HUES64 (cell line): ENCODE measurements around the gene CNTFR.

Experiments
- H3K27ac ChIP-seq: 2 replicates; pipeline ENCODE4 v1.7.0; 2013; ENCODE audit warnings: low read depth, low read length, inconsistent platforms
- H3K27me3 ChIP-seq: 2 replicates; pipeline ENCODE4 v1.6.1; 2013; ENCODE audit warnings: mild to moderate bottlenecking, low read length; ENCODE audit not compliant: insufficient read depth
- H3K36me3 ChIP-seq: 2 replicates; pipeline ENCODE4 v1.6.1; 2013; ENCODE audit warnings: mild to moderate bottlenecking, low read length; ENCODE audit not compliant: insufficient read depth
- H3K4me1 ChIP-seq: 2 replicates; pipeline ENCODE4 v1.6.1; 2013; ENCODE audit warnings: mild to moderate bottlenecking, low read length, moderate library complexity; ENCODE audit not compliant: insufficient read depth
- H3K4me3 ChIP-seq: 2 replicates; pipeline ENCODE4 v1.5.1; 2013; ENCODE audit warnings: mild to moderate bottlenecking, low read length, moderate library complexity
- H3K9ac ChIP-seq: 2 replicates; pipeline ENCODE4 v1.6.1; 2013; ENCODE audit warnings: mild to moderate bottlenecking, low read depth, low read length
- H3K9me3 ChIP-seq: 2 replicates; pipeline ENCODE4 v1.6.1; 2013; ENCODE audit warnings: low read depth, low read length; ENCODE audit not compliant: insufficient read depth
- WGBS: fragments of 150-250, 120-280 bp; methylation state at CpG from one replicate; pipeline ENCODE4 v1.1.7; 2013; ENCODE audit warnings: missing lambda C conversion rate; 5-methylcytosine and 5-hydroxymethylcytosine counted together

CNTFR gene

DNA sequence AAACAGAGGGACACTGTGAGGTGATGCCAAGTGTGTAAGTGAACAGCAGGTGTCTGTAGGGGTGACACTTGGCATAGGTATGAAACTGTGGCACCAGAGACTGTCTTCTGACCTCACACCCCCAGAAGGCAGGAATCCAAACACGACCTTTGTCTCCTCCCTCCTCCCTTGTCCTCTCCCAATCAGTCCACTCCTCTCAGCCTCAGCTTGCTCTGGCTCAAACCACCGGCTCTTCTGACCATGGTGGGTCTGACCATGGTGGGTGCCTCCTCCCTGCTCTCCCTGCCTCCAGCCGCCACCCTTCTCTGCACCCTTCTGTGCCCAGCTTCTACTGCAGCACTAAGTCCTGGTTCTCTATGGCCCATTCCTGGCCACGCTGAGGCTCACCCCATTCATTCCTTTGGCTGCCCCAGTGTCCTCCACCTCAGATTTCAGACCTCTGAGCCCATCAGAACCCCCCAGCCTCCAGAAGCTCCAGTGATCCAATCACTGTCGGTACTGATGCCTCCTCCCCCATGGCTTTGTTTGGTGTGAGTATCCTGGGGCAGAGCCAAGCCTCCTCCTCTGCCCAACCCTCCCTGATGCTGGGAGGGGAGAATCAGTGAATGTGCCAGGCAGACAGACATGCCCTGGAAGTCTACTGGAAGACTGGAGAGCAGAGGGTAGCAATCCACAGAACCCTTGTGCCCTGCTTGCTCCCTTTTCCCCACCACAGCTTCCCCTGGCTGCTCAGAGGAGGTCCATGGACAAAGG lies 41.1 kb upstream of the CNTFR start:
- Histone ChIP-seq H3K27me3 (peaks cover 72% of the 10 kb centered on the region), H3K4me1 (peaks cover 3% of the 10 kb centered on the region; the same call in 1 of the 2 replicates), H3K9ac (no peak overlapping the region), H3K9me3 (no peaks in the 10 kb centered on the region), H3K4me3 (no peak overlapping the region), H3K27ac (no peak overlapping the region), H3K36me3 (peaks cover 7% of the 10 kb centered on the region)
- 46% methylated on average over 5 of the region's 5 CpGs for WGBS

DNA sequence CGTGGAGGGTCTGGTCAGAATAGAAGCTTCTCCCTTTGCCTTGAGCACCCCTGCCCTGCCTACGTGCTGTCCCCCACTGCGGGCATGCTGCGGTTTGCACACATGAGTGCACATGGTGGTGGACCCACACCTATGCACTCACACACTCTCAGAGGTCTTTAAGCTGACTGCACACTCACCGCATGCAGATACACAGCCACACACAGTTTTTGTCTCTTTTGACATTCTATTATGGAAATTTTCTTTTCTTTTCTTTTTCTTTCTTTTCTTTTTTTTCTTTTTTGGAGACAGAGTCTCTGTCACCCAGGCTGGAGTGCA lies 39.9 kb upstream of the CNTFR start:
- peak overlapping the region; percentile 51; the same call in 1 of the 2 replicates for H3K4me3 ChIP-seq

DNA sequence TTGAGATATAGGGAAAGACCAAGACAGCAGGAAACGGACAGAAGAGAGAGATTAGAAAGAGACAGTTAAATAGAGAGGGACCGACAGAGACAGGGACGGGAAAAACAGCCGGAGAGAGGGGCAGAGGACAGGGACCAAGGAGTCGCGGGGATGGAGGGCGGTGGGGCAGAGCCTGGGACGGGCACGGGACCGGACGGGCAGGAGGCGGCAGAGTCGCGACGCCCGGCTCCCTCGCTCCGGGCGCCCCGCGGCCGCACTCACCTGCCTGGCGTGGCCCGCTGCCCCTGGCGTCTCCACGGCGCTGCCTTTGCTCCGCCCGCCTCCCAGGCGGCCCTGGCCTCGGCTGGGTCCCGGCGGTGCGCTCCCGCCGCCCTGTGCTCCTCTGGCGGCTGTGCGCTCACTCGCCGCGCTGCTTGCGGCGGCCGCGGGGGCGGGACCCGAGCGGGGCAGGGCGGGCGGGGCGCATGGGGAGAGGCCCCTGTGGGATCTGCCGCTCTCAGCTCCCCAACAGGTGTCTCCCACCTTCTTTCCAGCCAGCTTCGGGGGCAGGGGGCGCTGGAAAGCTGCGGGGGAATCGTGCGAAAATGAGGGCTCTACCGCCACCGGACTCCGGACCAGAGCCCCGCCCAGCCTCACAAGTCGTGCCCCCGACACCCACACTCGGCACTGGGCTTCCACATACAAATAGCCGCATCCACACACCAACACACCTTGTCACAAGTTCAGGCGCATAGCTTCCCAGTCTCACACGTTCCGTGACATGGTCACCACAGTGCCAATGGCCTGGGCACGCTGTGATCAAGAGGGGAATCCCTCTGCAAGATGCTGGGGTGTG lies 39.3 kb upstream of the CNTFR start, which contains the start of gene ARID3C:
Gene ARID3C, minus strand, starts transcription at position 411 of the 835 bp plus-strand sequence. CDS start 1,052 bp downstream, outside the sequence.
- Histone ChIP-seq H3K9me3 (no peaks in the 10 kb centered on the region), H3K36me3 (no peaks in the 10 kb centered on the region), H3K27me3 (peaks cover 89% of the 10 kb centered on the region), H3K27ac (no peak within 1 kb of the TSS), H3K4me1 (peaks cover 13% of the 10 kb centered on the region; the same call in 1 of the 2 replicates), H3K4me3 (peak within 1 kb of the TSS; percentile 51), H3K9ac (no peak within 1 kb of the TSS)
- WGBS, result 2% methylated on average over 69 of the region's 69 CpGs

More for the DNA sequence above, 39.9 kb upstream of the CNTFR start:
- Histone ChIP-seq H3K27me3 (peaks cover 83% of the 10 kb centered on the region), H3K9me3 (no peaks in the 10 kb centered on the region), H3K4me1 (peaks cover 10% of the 10 kb centered on the region; the same call in 1 of the 2 replicates), H3K36me3 (no peaks in the 10 kb centered on the region), H3K27ac (no peak overlapping the region), H3K9ac (no peak overlapping the region)
- WGBS, result 36% methylated on average over 5 of the region's 5 CpGs

DNA sequence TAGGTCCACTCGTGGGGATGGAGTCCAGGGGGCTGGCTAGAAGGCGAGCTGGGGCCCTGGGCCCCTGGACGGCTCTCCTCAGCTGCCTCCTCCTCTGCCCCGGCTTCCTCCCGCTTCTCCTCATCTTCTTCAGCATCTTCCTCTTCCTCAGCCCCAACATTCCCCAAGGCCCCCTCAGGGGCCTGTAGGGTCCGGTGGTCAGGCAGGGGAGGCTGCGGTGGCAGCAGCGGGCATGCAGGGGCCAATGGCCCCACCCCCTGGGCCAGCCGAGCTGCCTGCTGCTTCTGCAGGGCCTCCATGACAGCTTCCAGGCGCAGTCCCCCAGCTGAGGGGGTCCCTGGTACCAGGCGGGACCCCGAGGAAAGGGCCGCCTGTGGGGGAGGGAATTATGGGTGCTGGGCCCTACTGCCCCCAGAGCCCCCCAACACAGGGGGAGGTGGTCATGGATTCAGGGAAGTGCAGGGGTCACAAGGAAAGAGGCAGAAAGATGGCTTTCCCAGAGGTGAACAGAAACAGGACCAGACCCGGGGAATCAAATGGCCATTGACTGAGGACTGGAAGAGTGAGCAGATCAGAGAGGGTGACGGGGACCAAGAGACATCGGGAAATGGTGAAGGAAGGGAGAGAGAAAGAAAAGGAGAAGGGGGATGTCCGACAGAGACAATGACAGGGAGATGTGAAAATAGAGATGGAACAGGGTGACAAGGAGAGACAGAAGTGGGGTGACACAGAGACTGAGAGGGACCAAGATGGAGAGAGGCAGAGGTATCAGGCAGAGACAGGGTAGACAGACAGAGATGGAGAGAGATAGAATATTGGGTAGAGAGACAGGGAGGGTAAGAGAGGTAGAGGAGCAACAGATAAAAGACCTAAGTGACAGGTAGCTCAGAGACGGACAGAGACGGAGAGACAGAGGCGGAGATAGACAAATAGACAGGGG lies 38.5 kb upstream of the CNTFR start:
- Histone ChIP-seq H3K9ac (no peak overlapping the region), H3K9me3 (no peaks in the 10 kb centered on the region), H3K4me3 (peak overlapping the region; percentile 51)

DNA sequence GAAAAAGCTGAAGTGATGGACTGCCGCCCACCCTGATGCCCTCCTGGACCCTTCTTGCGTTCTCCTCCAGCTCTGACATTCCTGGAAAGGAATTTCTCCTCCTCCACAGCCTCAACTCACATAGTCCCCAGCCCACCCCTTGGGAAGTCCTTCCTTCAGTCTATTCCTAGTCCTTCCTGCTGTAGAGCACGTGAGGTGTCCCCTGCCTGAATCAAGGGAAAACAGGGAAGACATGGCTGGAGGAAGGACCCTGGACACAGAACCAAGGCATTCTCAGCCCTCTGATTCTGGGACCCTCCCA lies 35.6 kb upstream of the CNTFR start:
- WGBS, result 57% methylated on average over 3 of the region's 3 CpGs
- H3K9ac ChIP-seq, result no peak overlapping the region
- H3K27me3 ChIP-seq, result peaks cover 86% of the 10 kb centered on the region
- H3K36me3 ChIP-seq, result no peaks in the 10 kb centered on the region
- no peaks in the 10 kb centered on the region for H3K9me3 ChIP-seq
- peaks cover 11% of the 10 kb centered on the region; the same call in 1 of the 2 replicates for H3K4me1 ChIP-seq
- H3K27ac ChIP-seq, result no peak overlapping the region
- no peak overlapping the region for H3K4me3 ChIP-seq

More for the DNA sequence above, 38.5 kb upstream of the CNTFR start:
- H3K27ac ChIP-seq, result no peak overlapping the region
- H3K4me1 ChIP-seq, result peaks cover 11% of the 10 kb centered on the region; the same call in 1 of the 2 replicates
- H3K36me3 ChIP-seq, result no peaks in the 10 kb centered on the region
- 62% methylated on average over 20 of the region's 20 CpGs for WGBS
- peaks cover 97% of the 10 kb centered on the region for H3K27me3 ChIP-seq

DNA sequence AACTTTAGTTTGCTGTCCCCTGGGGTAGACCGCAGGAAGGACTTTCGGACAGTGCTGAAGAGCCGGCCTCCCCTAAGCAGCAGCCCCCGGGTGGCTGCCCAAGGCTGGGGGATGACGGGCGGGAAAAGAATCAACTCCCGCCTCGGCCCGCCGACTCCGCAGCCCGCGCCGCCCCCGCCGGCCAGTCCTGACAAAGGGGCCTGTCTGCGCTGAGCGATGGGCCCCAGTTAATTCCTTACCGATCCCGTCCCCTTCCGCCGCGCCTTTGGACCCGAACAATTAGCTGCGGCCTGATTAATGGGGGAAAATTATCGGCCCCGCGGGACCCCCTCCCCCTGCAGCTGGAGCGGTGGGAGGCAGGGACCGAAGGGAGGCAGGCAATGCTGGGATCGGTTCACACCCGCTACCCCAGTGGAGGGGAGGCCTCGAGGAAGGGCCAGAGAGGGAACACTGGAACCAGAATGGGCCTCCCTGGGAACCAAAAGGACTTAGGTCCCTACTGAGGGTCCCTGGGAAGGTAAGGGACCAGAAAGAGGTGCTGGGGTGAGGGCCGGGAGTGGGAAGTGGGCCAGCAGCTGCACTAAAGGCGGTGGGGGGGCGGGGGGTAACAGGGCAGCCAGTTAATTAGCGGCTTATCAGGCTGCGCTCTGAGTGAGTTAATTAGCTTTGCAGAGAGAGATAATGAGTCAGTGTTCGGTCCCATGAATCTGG lies 35.1 kb upstream of the CNTFR start:
- H3K9ac ChIP-seq, result peak overlapping the region; percentile 27; the same call in 1 of the 2 replicates

DNA sequence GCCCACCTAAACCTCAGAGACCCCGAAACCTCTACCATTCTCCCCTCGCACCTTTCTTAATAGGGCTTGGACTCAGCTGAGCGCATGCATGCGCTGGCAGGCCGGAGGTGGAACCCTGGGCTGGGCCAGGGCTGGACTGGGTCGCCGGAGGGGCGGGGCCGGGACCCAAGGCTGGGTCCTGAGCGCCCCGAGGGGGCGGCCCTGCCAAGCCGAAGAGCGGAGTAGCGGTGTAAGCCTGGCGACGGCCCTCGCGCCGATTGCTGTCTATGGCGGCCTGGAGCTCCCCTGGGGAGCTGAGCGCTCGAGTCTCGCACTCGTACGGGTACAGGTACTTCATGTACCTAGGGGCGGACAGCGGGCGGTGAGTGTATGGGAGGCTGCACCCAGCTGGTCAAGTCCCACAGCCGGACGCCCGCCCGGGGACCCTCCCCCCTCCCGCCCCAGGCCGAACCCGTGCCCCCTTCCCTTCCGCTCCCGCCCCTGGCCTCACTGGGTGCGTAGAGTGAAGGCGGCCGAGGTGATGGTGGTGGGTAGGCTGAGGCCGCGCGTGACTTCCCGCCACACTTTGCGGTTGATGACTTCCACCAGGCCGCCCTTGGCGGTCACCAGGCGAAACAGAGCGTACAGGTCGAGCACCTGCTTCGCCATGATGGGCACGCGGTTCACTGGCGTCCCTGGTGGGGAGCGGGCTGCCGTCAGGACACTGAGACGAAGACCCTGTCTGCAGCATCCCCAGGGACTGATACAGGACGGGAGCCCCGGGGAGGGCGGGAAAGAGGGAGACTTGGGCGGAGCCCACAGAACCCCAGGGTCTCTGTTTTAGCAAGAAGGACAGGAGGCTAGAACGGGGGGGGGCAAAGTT lies 34.1 kb upstream of the CNTFR start:
- H3K4me3 ChIP-seq, result no peak overlapping the region
- H3K27ac ChIP-seq, result no peak overlapping the region
- peaks cover 75% of the 10 kb centered on the region for H3K27me3 ChIP-seq
- no peak overlapping the region for H3K9ac ChIP-seq
- H3K4me1 ChIP-seq, result peaks cover 11% of the 10 kb centered on the region; the same call in 1 of the 2 replicates
- H3K9me3 ChIP-seq, result no peaks in the 10 kb centered on the region
- H3K36me3 ChIP-seq, result no peaks in the 10 kb centered on the region
- 92% methylated on average over 62 of the region's 63 CpGs for WGBS

More for the DNA sequence above, 35.1 kb upstream of the CNTFR start:
- WGBS, result 16% methylated on average over 39 of the region's 39 CpGs
- no peaks in the 10 kb centered on the region for H3K36me3 ChIP-seq
- peaks cover 11% of the 10 kb centered on the region; the same call in 1 of the 2 replicates for H3K4me1 ChIP-seq
- H3K4me3 ChIP-seq, result peak overlapping the region; percentile 42
- peaks cover 82% of the 10 kb centered on the region for H3K27me3 ChIP-seq
- H3K27ac ChIP-seq, result no peak overlapping the region
- H3K9me3 ChIP-seq, result no peaks in the 10 kb centered on the region

DNA sequence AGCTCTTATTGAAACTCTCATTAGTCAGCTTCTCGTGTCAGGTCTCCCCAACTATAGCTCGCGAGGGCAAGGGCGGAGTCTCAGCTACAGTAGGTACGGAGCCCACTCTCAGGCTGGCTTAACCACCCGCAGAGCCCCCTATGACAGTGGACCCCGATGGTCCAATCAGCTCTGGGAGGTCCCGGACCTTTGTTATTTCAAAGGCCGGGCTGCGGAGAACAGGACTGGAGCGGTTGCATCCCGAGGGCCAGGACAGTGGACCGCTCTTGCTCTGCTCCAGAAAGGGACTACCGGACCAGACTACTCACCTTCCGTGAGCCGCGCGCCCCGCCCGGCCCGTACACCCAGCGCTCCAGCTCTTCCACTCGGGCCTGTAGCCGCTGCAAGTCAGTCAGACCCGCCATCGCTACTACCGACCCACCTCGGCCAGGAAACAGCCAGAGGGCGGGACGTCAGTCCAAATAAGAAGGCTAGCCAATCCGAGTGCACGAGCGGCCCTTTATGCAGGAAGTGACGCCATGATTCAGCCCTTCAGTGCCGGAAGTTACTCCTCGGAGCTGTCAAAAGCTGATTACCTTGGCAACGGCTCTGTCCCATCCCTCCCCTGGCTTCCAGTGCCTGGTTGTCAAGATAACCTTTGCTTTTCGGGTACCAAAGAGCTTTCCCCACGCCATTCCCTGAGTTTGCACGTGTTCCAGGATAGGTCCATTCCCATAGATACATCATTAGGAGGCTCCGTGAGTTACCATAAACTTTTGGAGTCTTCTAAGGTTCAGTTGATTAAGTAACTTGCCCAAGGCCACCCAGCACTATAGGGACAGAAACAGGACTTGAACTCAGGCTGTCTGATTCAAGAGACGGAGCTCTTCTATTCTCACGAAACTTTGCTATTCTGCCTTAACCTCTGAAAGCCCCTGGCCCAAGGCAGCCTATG lies 30.8 kb upstream of the CNTFR start, which contains the start of gene DCTN3:
Gene DCTN3, minus strand, starts transcription at position 435 of the 934 bp plus-strand sequence. Its CDS starts 31 bp downstream, at position 404.
- H3K27me3 ChIP-seq, result peaks cover 43% of the 10 kb centered on the region
- H3K4me1 ChIP-seq, result peaks cover 11% of the 10 kb centered on the region; the same call in 1 of the 2 replicates
- no peak within 1 kb of the TSS for H3K27ac ChIP-seq
- peak within 1 kb of the TSS; percentile 27 for H3K9ac ChIP-seq
- WGBS, result 6% methylated on average over 43 of the region's 43 CpGs
- H3K4me3 ChIP-seq, result peak within 1 kb of the TSS; percentile 70
- 0 out of 2 replicates have a peak, but pooled peaks cover 8% of the 10 kb centered on the region for H3K36me3 ChIP-seq
- no peaks in the 10 kb centered on the region for H3K9me3 ChIP-seq

DNA sequence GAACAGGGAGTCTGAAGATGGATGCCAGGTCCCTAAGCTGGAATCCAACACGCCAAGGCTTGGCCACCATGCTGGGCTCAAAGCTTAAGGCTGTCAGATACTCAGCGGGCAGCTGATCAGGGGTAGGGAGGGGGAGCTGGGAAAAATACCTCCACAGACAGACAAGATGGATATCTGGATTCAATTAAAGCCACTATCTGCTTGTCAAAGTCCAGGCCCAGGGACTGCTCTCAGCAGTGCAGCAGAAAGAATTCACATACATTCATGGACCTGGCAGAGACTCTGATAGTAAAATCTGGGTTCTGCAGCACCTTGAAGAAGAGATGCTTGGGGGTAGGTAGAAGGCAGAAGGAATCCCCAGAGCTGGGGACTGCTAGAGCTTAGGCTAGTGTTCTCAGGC lies 25.6 kb upstream of the CNTFR start:
- Histone ChIP-seq H3K36me3 (0 out of 2 replicates have a peak, but pooled peaks cover 8% of the 10 kb centered on the region), H3K9me3 (no peaks in the 10 kb centered on the region), H3K27me3 (peaks cover 14% of the 10 kb centered on the region), H3K9ac (no peak overlapping the region), H3K4me3 (no peak overlapping the region), H3K4me1 (peaks cover 5% of the 10 kb centered on the region; the same call in 1 of the 2 replicates), H3K27ac (no peak overlapping the region)
- 69% methylated on average over 2 of the region's 2 CpGs for WGBS
